Common myeloid progenitor, CD34-positive (primary cell): ENCODE results near the gene HMG20A.

Experiments used
- CTCF ChIA-PET: fragments of 350-600 bp; sonication (Branson Sonifier 250); formaldehyde crosslinking; loops from one replicate; lab custom pipeline; 2021; ENCODE audit warnings: antibody characterized with exemption; lab: Charles Lee
- POLR2A ChIA-PET: fragments of 350-600 bp; sonication (Branson Sonifier 250); formaldehyde crosslinking; loops from one replicate; lab custom pipeline; 2021; ENCODE audit warnings: antibody characterized with exemption; lab: Charles Lee
- DNase-seq, 3 donors: peaks; one replicate each; pipeline versions ENCODE4 v3.0.0 to v3.0.0-alpha.2; 2013
- H3K27ac ChIP-seq, 2 experiments: 1 replicate in 1 of 2; 2 replicates in 1 of 2; pipeline ENCODE4 v1.7.0; 2013; ENCODE audit warnings: inconsistent platforms in 2 of 2, low read length in 2 of 2, mild to moderate bottlenecking in 2 of 2, low read depth in 1 of 2, moderate library complexity in 1 of 2; ENCODE audit not compliant: severe bottlenecking in 2 of 2, insufficient read depth in 1 of 2, poor library complexity in 1 of 2
- H3K27me3 ChIP-seq, 5 experiments: replicated peaks in 2 of 5; 1 replicate in 3 of 5; 2 replicates in 2 of 5; pipeline versions ENCODE4 v1.6.1 to v1.7.0; 2013; ENCODE audit warnings: low read length in 4 of 5, mild to moderate bottlenecking in 2 of 5, moderate library complexity in 2 of 5, inconsistent platforms in 1 of 5; ENCODE audit not compliant: insufficient read depth in 5 of 5, control insufficient read depth in 4 of 5
- H3K36me3 ChIP-seq, 4 experiments: 1 replicate in 2 of 4; 2 replicates in 2 of 4; pipeline versions ENCODE4 v1.6.1 to v1.7.0; 2013; ENCODE audit warnings: low read length in 3 of 4, control low read depth in 1 of 4, mild to moderate bottlenecking in 1 of 4; ENCODE audit not compliant: control insufficient read depth in 4 of 4, insufficient read depth in 4 of 4
- H3K4me1 ChIP-seq, 4 experiments: 1 replicate in 3 of 4; 2 replicates in 1 of 4; pipeline versions ENCODE4 v1.6.1 to v1.7.1; 2013; ENCODE audit warnings: low read length in 3 of 4, mild to moderate bottlenecking in 3 of 4, control low read depth in 1 of 4, inconsistent platforms in 1 of 4, moderate library complexity in 1 of 4; ENCODE audit not compliant: control insufficient read depth in 4 of 4, insufficient read depth in 4 of 4; ENCODE audit errors: control extremely low read depth in 1 of 4
- H3K4me3 ChIP-seq, 7 experiments: 1 replicate in 4 of 7; 2 replicates in 3 of 7; pipeline versions ENCODE4 v1.5.1 to v1.7.0; 2013; ENCODE audit warnings: mild to moderate bottlenecking in 7 of 7, low read length in 6 of 7, moderate library complexity in 6 of 7, inconsistent platforms in 2 of 7, low read depth in 2 of 7, control low read depth in 1 of 7; ENCODE audit not compliant: insufficient read depth in 4 of 7, control insufficient read depth in 1 of 7; ENCODE audit errors: extremely low read depth in 1 of 7
- H3K9me3 ChIP-seq, 5 experiments: 1 replicate in 4 of 5; 2 replicates in 1 of 5; pipeline versions ENCODE4 v1.6.1 to v1.7.1; 2013; ENCODE audit warnings: low read length in 4 of 5, mild to moderate bottlenecking in 2 of 5, inconsistent platforms in 1 of 5, low read depth in 1 of 5, moderate library complexity in 1 of 5; ENCODE audit not compliant: control insufficient read depth in 4 of 5, insufficient read depth in 2 of 5; ENCODE audit errors: control extremely low read depth in 1 of 5
- WGBS: methylation state at CpG from one replicate; pipeline ENCODE4 v1.1.5; 2013; ENCODE audit not compliant: insufficient coverage; 5-methylcytosine and 5-hydroxymethylcytosine counted together

HMG20A gene

GRCh38 chr15:77461486-77461885 lies 40.8 kb downstream of the HMG20A start:
- Histone ChIP-seq H3K27me3 (no peaks in the 10 kb centered on the region), H3K9me3 (no peaks in the 10 kb centered on the region), H3K4me1 (peaks cover 4 to 10% (median 10%) of the 10 kb centered on the region in 4 experiments), H3K27ac (no peak overlapping the region), H3K36me3 (peaks cover 0 to 47% (median 27%) of the 10 kb centered on the region in 4 experiments), H3K4me3 (no peak overlapping the region)
- DNase-seq = no peak
- ChIA-PET POLR2A (no interaction called here), CTCF (no interaction called here)

- Histone ChIP-seq H3K4me1 (no peaks in the 10 kb centered on the region), H3K4me3 (no peak overlapping the region), H3K27ac (no peak overlapping the region), H3K9me3 (no peaks in the 10 kb centered on the region), H3K27me3 (no peaks in the 10 kb centered on the region), H3K36me3 (peaks cover 0 to 63% (median 35%) of the 10 kb centered on the region in 4 experiments)
- CTCF ChIA-PET = no interaction called here
- POLR2A ChIA-PET = interaction anchor here (0.6 kb wide), 1 partner anchor 1217 kb away, joined by 3 read pairs; no protein-coding TSS in a partner anchor
- WGBS = no CpG with 5 or more reads among the region's 3 CpGs
- no peak for DNase-seq
Measured at GRCh38 chr15:77464129-77464865, 43.6 kb downstream of the HMG20A start.

DNA sequence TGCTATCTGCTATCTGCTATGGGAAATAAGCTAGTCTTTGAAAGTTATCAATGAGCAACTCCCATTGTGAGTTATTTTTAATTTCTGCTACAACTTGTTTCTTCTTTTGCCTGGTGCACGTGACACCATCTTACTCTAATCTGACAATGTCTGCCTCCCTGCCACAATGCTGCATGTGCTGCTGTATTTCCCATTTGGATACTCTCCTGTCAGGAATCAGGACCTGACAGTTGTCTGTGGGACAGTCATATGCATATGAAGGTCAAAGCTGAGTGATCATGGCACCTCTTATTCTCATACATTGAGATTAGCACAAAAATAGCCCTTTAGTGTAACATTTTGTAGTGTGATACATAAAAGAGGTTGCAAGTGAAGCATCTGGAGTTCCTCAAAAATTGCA lies 45.8 kb downstream of the HMG20A start:
- H3K4me3 ChIP-seq = no peak overlapping the region
- no peak overlapping the region for H3K27ac ChIP-seq
- no peaks in the 10 kb centered on the region for H3K27me3 ChIP-seq
- WGBS = no CpG with 5 or more reads among the region's 1 CpG
- no peaks in the 10 kb centered on the region for H3K4me1 ChIP-seq
- ChIA-PET CTCF (interaction anchor here (0.6 to 1.1 kb wide), 2 partner anchors 283 to 525 kb away, joined by 3 to 4 read pairs; no protein-coding TSS in a partner anchor), POLR2A (no interaction called here)
- no peak for DNase-seq
- no peaks in the 10 kb centered on the region for H3K9me3 ChIP-seq
- H3K36me3 ChIP-seq = peaks cover 3 to 60% (median 33%) of the 10 kb centered on the region in 4 experiments

DNA sequence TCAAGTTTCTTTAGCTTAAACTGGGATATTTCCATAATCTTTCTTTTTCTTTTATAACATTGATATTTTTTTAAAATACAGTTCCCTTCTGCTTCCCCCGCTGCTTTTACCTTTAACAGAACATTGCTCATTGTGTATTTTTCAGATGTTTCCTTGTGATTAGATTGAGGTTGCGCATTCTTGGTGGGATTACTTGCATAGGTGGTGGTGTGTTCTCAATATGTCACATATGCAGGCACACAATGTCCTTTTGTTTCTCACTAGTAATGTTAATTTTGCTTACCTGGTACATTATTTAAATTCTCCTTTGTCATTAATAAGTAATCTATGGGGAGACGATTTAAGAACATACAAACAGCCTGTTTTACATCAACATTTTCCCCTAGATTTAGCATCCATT lies 48.2 kb downstream of the HMG20A start:
- H3K36me3 ChIP-seq = peaks cover 5 to 67% (median 34%) of the 10 kb centered on the region in 4 experiments
- H3K4me1 ChIP-seq = no peaks in the 10 kb centered on the region
- CTCF ChIA-PET = no interaction called here
- no CpG with 5 or more reads among the region's 3 CpGs for WGBS
- H3K4me3 ChIP-seq = no peak overlapping the region
- no peaks in the 10 kb centered on the region for H3K9me3 ChIP-seq
- no peak overlapping the region for H3K27ac ChIP-seq
- no peaks in the 10 kb centered on the region for H3K27me3 ChIP-seq
- POLR2A ChIA-PET = interaction anchor here (0.9 kb wide), 1 partner anchor 11 kb away, joined by 9 read pairs; no protein-coding TSS in a partner anchor
- DNase-seq = no peak

GRCh38 chr15:77470235-77470634 lies 49.5 kb downstream of the HMG20A start:
- Histone ChIP-seq H3K4me3 (no peak overlapping the region), H3K27me3 (no peaks in the 10 kb centered on the region), H3K4me1 (no peaks in the 10 kb centered on the region), H3K27ac (no peak overlapping the region), H3K9me3 (no peaks in the 10 kb centered on the region), H3K36me3 (peaks cover 5 to 61% (median 34%) of the 10 kb centered on the region in 4 experiments)
- DNase-seq = no peak
- ChIA-PET CTCF (no interaction called here), POLR2A (no interaction called here)

GRCh38 chr15:77473328-77473727 lies 52.6 kb downstream of the HMG20A start:
- H3K9me3 ChIP-seq = no peaks in the 10 kb centered on the region
- H3K36me3 ChIP-seq = peaks cover 8 to 54% (median 33%) of the 10 kb centered on the region in 4 experiments
- no peak overlapping the region for H3K27ac ChIP-seq
- H3K4me3 ChIP-seq = no peak overlapping the region
- ChIA-PET CTCF (no interaction called here), POLR2A (no interaction called here)
- DNase-seq = no peak
- no peaks in the 10 kb centered on the region for H3K27me3 ChIP-seq
- H3K4me1 ChIP-seq = no peaks in the 10 kb centered on the region

DNA sequence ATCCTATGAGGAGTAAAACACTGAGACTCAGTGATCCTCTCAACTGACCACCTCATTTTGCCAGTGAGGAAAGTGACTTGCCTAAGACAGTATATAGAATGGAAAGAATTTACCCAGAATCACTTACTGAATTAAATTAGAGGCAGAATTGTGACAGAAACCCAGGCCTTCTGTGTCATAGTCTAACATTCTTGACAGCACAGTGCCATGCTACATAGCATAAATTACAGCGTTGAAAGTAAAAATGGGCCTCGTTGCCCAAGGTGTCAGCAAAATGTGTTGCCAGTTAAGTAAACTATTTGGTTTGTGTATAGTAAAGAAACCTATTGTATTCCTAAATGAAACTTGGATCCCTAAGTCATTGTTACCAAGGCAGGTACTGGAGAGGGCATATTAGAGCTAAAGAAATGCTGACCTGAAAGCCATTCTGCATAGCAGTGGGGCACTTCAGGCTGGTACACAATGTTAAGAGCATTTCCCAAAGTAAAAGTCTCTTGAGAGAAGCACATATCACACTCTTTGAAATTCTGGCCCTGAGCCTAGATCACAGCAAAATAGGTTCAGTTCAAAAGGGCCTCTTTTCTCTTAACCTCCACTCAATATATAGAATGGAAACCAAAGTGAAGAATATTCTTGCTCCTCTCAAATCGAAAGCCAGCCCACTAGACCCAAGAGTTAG lies 53.8 kb downstream of the HMG20A start:
- Histone ChIP-seq H3K4me1 (no peaks in the 10 kb centered on the region), H3K27me3 (no peaks in the 10 kb centered on the region), H3K9me3 (no peaks in the 10 kb centered on the region), H3K27ac (no peak overlapping the region), H3K36me3 (peaks cover 16 to 54% (median 35%) of the 10 kb centered on the region in 4 experiments), H3K4me3 (no peak overlapping the region)
- WGBS = no CpG with 5 or more reads among the region's 3 CpGs
- CTCF ChIA-PET = no interaction called here
- no peak for DNase-seq
- POLR2A ChIA-PET = no interaction called here
